ENCODE data around the gene WDR33.

The WDR33 gene

GRCh38 chr2:127660291-127660578 lies 150.7 kb downstream of the WDR33 start:
- peaks cover 10% of the 10 kb centered on the region; the same call in 1 of the 2 replicates for H3K27me3 ChIP-seq (ENCODE audit: insufficient read depth, low read length)

GRCh38 chr2:127659408-127660290 lies 151.3 kb downstream of the WDR33 start:
- TF ChIP-seq EZH2 (IDR thresholded peaks at IDR 0.05; ENCODE audit: borderline replicate concordance, low read length) = no peak
- TF ChIP-seq CTCF (IDR thresholded peaks at IDR 0.05; ENCODE audit: low read length) = no peak
- H3K36me3 ChIP-seq (ENCODE audit: insufficient read depth, low read length) = no peaks in the 10 kb centered on the region
- no peaks in the 10 kb centered on the region for H4K20me1 ChIP-seq (ENCODE audit: insufficient read depth, low read length)

More at GRCh38 chr2:127660291-127660578, 150.7 kb downstream of the WDR33 start:
- Histone ChIP-seq H3K4me3 (ENCODE audit: low read depth, low read length, poor library complexity, severe bottlenecking) (no peak overlapping the region), H2AFZ (ENCODE audit: low read length) (no peak overlapping the region), H3K4me1 (ENCODE audit: insufficient read depth, low read length, severe bottlenecking) (no peaks in the 10 kb centered on the region), H3K9me3 (ENCODE audit: low read length) (no peaks in the 10 kb centered on the region), H3F3A (ENCODE audit: insufficient read depth, low read length) (no peaks in the 10 kb centered on the region), H3K4me2 (ENCODE audit: low read length) (no peak overlapping the region), H3K27ac (ENCODE audit: low read depth, low read length, poor library complexity, severe bottlenecking) (no peak overlapping the region), H3K9me2 (ENCODE audit: low read depth, low read length) (no peaks in the 10 kb centered on the region), H3K79me2 (ENCODE audit: insufficient read depth, low read length) (no peaks in the 10 kb centered on the region), H3K9ac (ENCODE audit: low read length) (no peak overlapping the region), H3K36me3 (ENCODE audit: insufficient read depth, low read length) (no peaks in the 10 kb centered on the region), H4K20me1 (ENCODE audit: insufficient read depth, low read length) (no peaks in the 10 kb centered on the region)
- TF ChIP-seq CTCF (IDR thresholded peaks at IDR 0.05; ENCODE audit: low read length) (no peak), EZH2 (IDR thresholded peaks at IDR 0.05; ENCODE audit: borderline replicate concordance, low read length) (no peak)

GRCh38 chr2:127658641-127659407 lies 152.1 kb downstream of the WDR33 start:
- no peak overlapping the region for H3K4me2 ChIP-seq (ENCODE audit: low read length)
- H2AFZ ChIP-seq (ENCODE audit: low read length) = no peak overlapping the region
- TF ChIP-seq CTCF (IDR thresholded peaks at IDR 0.05; ENCODE audit: low read length) = no peak
- TF ChIP-seq EZH2 (IDR thresholded peaks at IDR 0.05; ENCODE audit: borderline replicate concordance, low read length) = no peak
- no peaks in the 10 kb centered on the region for H3K9me2 ChIP-seq (ENCODE audit: low read depth, low read length)
- no peaks in the 10 kb centered on the region for H3K4me1 ChIP-seq (ENCODE audit: insufficient read depth, low read length, severe bottlenecking)
- no peaks in the 10 kb centered on the region for H3K9me3 ChIP-seq (ENCODE audit: low read length)
- H3K9ac ChIP-seq (ENCODE audit: low read length) = no peak overlapping the region
- H3K36me3 ChIP-seq (ENCODE audit: insufficient read depth, low read length) = no peaks in the 10 kb centered on the region
- H3K79me2 ChIP-seq (ENCODE audit: insufficient read depth, low read length) = no peaks in the 10 kb centered on the region
- H3K27me3 ChIP-seq (ENCODE audit: insufficient read depth, low read length) = peaks cover 10% of the 10 kb centered on the region; the same call in 1 of the 2 replicates
- no peaks in the 10 kb centered on the region for H4K20me1 ChIP-seq (ENCODE audit: insufficient read depth, low read length)
- H3K27ac ChIP-seq (ENCODE audit: low read depth, low read length, poor library complexity, severe bottlenecking) = no peak overlapping the region
- no peaks in the 10 kb centered on the region for H3F3A ChIP-seq (ENCODE audit: insufficient read depth, low read length)
- H3K4me3 ChIP-seq (ENCODE audit: low read depth, low read length, poor library complexity, severe bottlenecking) = no peak overlapping the region

More at GRCh38 chr2:127659408-127660290, 151.3 kb downstream of the WDR33 start:
- Histone ChIP-seq H3K27ac (ENCODE audit: low read depth, low read length, poor library complexity, severe bottlenecking) (no peak overlapping the region), H3K27me3 (ENCODE audit: insufficient read depth, low read length) (peaks cover 10% of the 10 kb centered on the region; the same call in 1 of the 2 replicates), H3K9me2 (ENCODE audit: low read depth, low read length) (no peaks in the 10 kb centered on the region), H3K4me2 (ENCODE audit: low read length) (no peak overlapping the region), H3F3A (ENCODE audit: insufficient read depth, low read length) (no peaks in the 10 kb centered on the region), H3K9ac (ENCODE audit: low read length) (no peak overlapping the region), H2AFZ (ENCODE audit: low read length) (no peak overlapping the region), H3K9me3 (ENCODE audit: low read length) (no peaks in the 10 kb centered on the region), H3K4me1 (ENCODE audit: insufficient read depth, low read length, severe bottlenecking) (no peaks in the 10 kb centered on the region), H3K79me2 (ENCODE audit: insufficient read depth, low read length) (no peaks in the 10 kb centered on the region), H3K4me3 (ENCODE audit: low read depth, low read length, poor library complexity, severe bottlenecking) (no peak overlapping the region)

Measured in OCI-LY1 (cell line).